GM23248 (cell line): ENCODE results near the gene THSD7A. TPM values are rescaled to one million over a fixed set of nuclear protein-coding genes. Genes with fewer than 3 reads are reported as not detected.

Experiments used
- DNase-seq: peaks from one replicate; pipeline ENCODE4 v3.0.0-alpha.2; 2015
- H2AFZ ChIP-seq: fragments of 200-600 bp; sonication (generic); 2 replicates; pipeline ENCODE4 v1.6.1; 2016; ENCODE audit warnings: antibody characterized with exemption
- H3F3A ChIP-seq: fragments of 200-600 bp; sonication (generic); 2 replicates; pipeline ENCODE4 v1.6.1; 2016; ENCODE audit warnings: mild to moderate bottlenecking, antibody characterized with exemption, mixed run types; ENCODE audit not compliant: insufficient read depth
- H3K27ac ChIP-seq: fragments of 200-600 bp; sonication (generic); 2 replicates; pipeline ENCODE4 v1.5.1; 2016; ENCODE audit warnings: mild to moderate bottlenecking
- H3K27me3 ChIP-seq: fragments of 200-600 bp; sonication (generic); replicated peaks from 2 replicates; pipeline ENCODE4 v1.6.1; 2016; ENCODE audit warnings: mild to moderate bottlenecking; ENCODE audit not compliant: insufficient read depth
- H3K36me3 ChIP-seq: fragments of 200-600 bp; sonication (generic); 2 replicates; pipeline ENCODE4 v1.6.1; 2016; ENCODE audit warnings: low read depth, mild to moderate bottlenecking
- H3K4me1 ChIP-seq: fragments of 200-600 bp; sonication (generic); 2 replicates; pipeline ENCODE4 v1.6.1; 2016; ENCODE audit warnings: mild to moderate bottlenecking; ENCODE audit not compliant: insufficient read depth
- H3K4me2 ChIP-seq: fragments of 200-600 bp; sonication (generic); one replicate; pipeline ENCODE4 v1.6.1; 2016; ENCODE audit warnings: mild to moderate bottlenecking; ENCODE audit not compliant: unreplicated experiment
- H3K4me3 ChIP-seq: fragments of 200-600 bp; sonication (generic); 2 replicates; pipeline ENCODE4 v1.5.1; 2016; ENCODE audit warnings: mild to moderate bottlenecking
- H3K79me2 ChIP-seq: fragments of 200-600 bp; sonication (generic); 2 replicates; pipeline ENCODE4 v1.6.1; 2016; ENCODE audit warnings: mild to moderate bottlenecking; ENCODE audit not compliant: insufficient read depth
- H3K9ac ChIP-seq: fragments of 200-600 bp; sonication (generic); 2 replicates; pipeline ENCODE4 v1.6.1; 2016; ENCODE audit warnings: mild to moderate bottlenecking
- H3K9me2 ChIP-seq: fragments of 200-600 bp; sonication (generic); 2 replicates; pipeline ENCODE4 v1.6.1; 2016; ENCODE audit warnings: mixed run types, mild to moderate bottlenecking, moderate library complexity; ENCODE audit not compliant: insufficient read depth
- H3K9me3 ChIP-seq: fragments of 200-600 bp; sonication (generic); one replicate; pipeline ENCODE4 v1.6.1; 2017; ENCODE audit warnings: low read depth
- H4K20me1 ChIP-seq: fragments of 200-600 bp; sonication (generic); 2 replicates; pipeline ENCODE4 v1.6.0; 2016; ENCODE audit not compliant: insufficient read depth
- EZH2 ChIP-seq: fragments of 200-600 bp; sonication (generic); IDR thresholded peaks from 2 replicates; pipeline ENCODE4 v1.6.1; 2018; ENCODE audit warnings: antibody characterized with exemption, mild to moderate bottlenecking; ENCODE audit not compliant: insufficient read depth, poor library complexity, severe bottlenecking
- EZH2phosphoT487 ChIP-seq: fragments of 200-600 bp; sonication (generic); IDR thresholded peaks from 2 replicates; pipeline ENCODE4 v1.6.1; 2018; ENCODE audit warnings: antibody characterized with exemption, moderate library complexity, mild to moderate bottlenecking, low read depth; ENCODE audit not compliant: insufficient read depth
- WGBS, 2 experiments: methylation state at CpG; one replicate each; pipeline ENCODE4 v1.1.6; 2015 to 2017; ENCODE audit warnings: low lambda C conversion rate in 2 of 2, low coverage in 1 of 2; ENCODE audit errors: missing lambda C conversion rate in 2 of 2; 5-methylcytosine and 5-hydroxymethylcytosine counted together
- in situ Hi-C: fragments of 300-500 bp; cut with MboI; formaldehyde crosslinking; loops from 2 replicates; pipeline ENCODE4 v1.15.0; 2020
- polyA plus RNA-seq: library from polyadenylated mRNA; unstranded; fragments of >200 nt; fragmentation: Nextera tagmentation; extraction: Ambion mirVana; gene quantifications from 2 replicates; pipeline ENCODE4 v1.2.1, GENCODE V29; 2016
- total RNA-seq: library from RNA; depleted of rRNA; stranded (reverse); fragments of >200 nt; shearing (Covaris generic); gene quantifications from 2 replicates; pipeline ENCODE4 v1.2.3, GENCODE V29; 2014

The THSD7A gene
- total and polyA plus RNA-seq, 2 experiments from 2014 or later = not detected

- 8% methylated on average over 3 of the region's 3 CpGs for whole genome bisulfite sequencing, 2 experiments
- Histone ChIP-seq H3K4me3 (no peak overlapping the region), H3K4me2 (no peak overlapping the region), H4K20me1 (no peaks in the 10 kb centered on the region), H3K36me3 (no peaks in the 10 kb centered on the region), H3K9me3 (no peaks in the 10 kb centered on the region), H2AFZ (no peak overlapping the region), H3K9ac (no peak overlapping the region), H3K27me3 (no peaks in the 10 kb centered on the region; the same call in 1 of the 2 replicates), H3K27ac (no peak overlapping the region), H3K79me2 (no peaks in the 10 kb centered on the region), H3F3A (no peaks in the 10 kb centered on the region), H3K9me2 (no peaks in the 10 kb centered on the region), H3K4me1 (no peaks in the 10 kb centered on the region)
- in situ Hi-C loops = no loop called here
- no peak for DNase-seq
- TF ChIP-seq EZH2phosphoT487 (no peak), EZH2 (no peak)
Measured at GRCh38 chr7:11567571-11567970, 264.4 kb downstream of the THSD7A start.

DNA sequence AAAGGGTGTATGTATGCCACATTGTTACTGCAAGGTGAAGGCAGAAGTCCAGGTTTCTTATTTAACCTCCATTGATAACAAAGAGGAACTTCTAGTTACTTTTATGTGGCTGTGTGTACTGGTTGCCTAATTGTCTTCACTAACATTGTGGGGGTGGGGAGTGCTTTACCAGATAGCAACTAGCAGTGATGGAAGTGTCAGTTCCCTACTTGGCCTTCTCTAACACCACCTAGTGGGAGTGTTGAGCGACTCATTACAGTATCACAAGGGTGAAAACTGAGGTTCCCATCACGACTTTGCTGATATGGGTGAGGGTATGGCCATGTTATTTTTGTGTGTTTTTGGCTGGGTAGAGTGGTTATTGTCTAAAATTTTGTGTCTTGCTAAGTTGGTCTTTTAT is 274.4 kb downstream of the THSD7A start:
- peak; percentile 21 for DNase-seq

GRCh38 chr7:11552676-11553296 is 279.2 kb downstream of the THSD7A start:
- no peaks in the 10 kb centered on the region for H4K20me1 ChIP-seq
- H3F3A ChIP-seq = 0 out of 2 replicates have a peak, but pooled peaks cover 12% of the 10 kb centered on the region
- no peak overlapping the region for H3K27ac ChIP-seq
- no peak overlapping the region for H3K4me3 ChIP-seq
- in situ Hi-C loops = no loop called here
- no peak for DNase-seq
- no peak overlapping the region for H3K4me2 ChIP-seq
- no peaks in the 10 kb centered on the region for H3K79me2 ChIP-seq
- no peaks in the 10 kb centered on the region for H3K4me1 ChIP-seq
- H3K9me3 ChIP-seq = no peaks in the 10 kb centered on the region
- no peaks in the 10 kb centered on the region for H3K36me3 ChIP-seq
- no peaks in the 10 kb centered on the region for H3K27me3 ChIP-seq
- no peaks in the 10 kb centered on the region for H3K9me2 ChIP-seq
- 83 to 85% methylated on average over 6 of the region's 6 CpGs for WGBS, 2 experiments
- TF ChIP-seq EZH2 (no peak), EZH2phosphoT487 (no peak)
- H2AFZ ChIP-seq = no peak overlapping the region
- H3K9ac ChIP-seq = no peak overlapping the region

More for the DNA sequence above, 274.4 kb downstream of the THSD7A start:
- in situ Hi-C loops = no loop called here
- Histone ChIP-seq H3K4me1 (no peaks in the 10 kb centered on the region), H3K36me3 (no peaks in the 10 kb centered on the region), H4K20me1 (no peaks in the 10 kb centered on the region), H3K4me3 (no peak overlapping the region), H3F3A (no peaks in the 10 kb centered on the region), H3K27ac (no peak overlapping the region), H2AFZ (no peak overlapping the region), H3K4me2 (no peak overlapping the region), H3K9ac (no peak overlapping the region), H3K27me3 (no peaks in the 10 kb centered on the region), H3K9me2 (no peaks in the 10 kb centered on the region), H3K79me2 (no peaks in the 10 kb centered on the region), H3K9me3 (no peaks in the 10 kb centered on the region)
- WGBS, 2 experiments = 54 to 56% methylated on average over 2 of the region's 2 CpGs
- TF ChIP-seq EZH2phosphoT487 (no peak), EZH2 (no peak)

DNA sequence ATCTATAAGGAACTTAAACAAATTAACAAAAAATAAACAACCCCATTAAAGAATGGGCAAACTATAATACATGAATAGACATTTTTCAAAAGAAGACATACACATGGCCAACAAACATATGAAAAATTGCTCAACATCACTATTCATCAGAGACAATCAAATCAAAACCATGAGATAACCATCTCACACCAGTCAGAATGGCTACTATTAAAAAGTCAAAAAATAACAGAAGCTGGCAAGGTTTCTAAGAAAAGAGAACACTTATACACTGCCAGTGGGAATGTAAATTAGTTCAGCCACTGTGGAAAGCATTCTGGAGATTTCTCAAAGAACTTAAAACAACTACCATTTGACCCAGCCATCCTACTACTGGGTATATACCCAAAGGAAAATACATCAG is 280.5 kb downstream of the THSD7A start:
- Histone ChIP-seq H4K20me1 (no peaks in the 10 kb centered on the region), H3F3A (0 out of 2 replicates have a peak, but pooled peaks cover 12% of the 10 kb centered on the region), H3K27ac (no peak overlapping the region), H2AFZ (no peak overlapping the region), H3K9me3 (no peaks in the 10 kb centered on the region), H3K9ac (no peak overlapping the region), H3K27me3 (no peaks in the 10 kb centered on the region), H3K4me2 (no peak overlapping the region), H3K9me2 (no peaks in the 10 kb centered on the region), H3K79me2 (no peaks in the 10 kb centered on the region), H3K4me3 (no peak overlapping the region), H3K4me1 (no peaks in the 10 kb centered on the region), H3K36me3 (no peaks in the 10 kb centered on the region)
- TF ChIP-seq EZH2phosphoT487 = no peak
- TF ChIP-seq EZH2 = no peak
- in situ Hi-C loops = no loop called here
- DNase-seq = no peak

DNA sequence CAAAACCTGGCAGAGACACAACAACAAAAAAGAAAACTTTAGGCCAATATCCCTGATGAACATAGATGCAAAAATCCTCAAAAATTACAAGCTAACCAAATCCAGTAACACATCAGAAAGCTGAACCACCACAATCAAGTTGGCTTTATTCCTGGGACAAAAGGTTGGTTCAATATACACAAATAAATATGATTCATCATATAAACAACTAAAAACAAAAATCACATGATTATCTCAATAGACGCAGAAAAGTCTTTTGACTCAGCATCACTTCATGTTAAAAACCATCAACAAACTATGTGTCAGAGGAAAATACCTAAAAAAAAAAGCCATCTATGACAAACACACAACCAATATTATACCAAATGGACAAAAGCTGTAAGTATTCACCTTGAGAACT is 283.5 kb downstream of the THSD7A start:
- WGBS, 2 experiments = 3 to 5% methylated on average over 1 of the region's 1 CpG

More for the DNA sequence above, 283.5 kb downstream of the THSD7A start:
- Histone ChIP-seq H3K9me3 (no peaks in the 10 kb centered on the region), H3K79me2 (no peaks in the 10 kb centered on the region), H2AFZ (no peak overlapping the region), H3K27me3 (no peaks in the 10 kb centered on the region), H3K4me3 (no peak overlapping the region), H3K36me3 (no peaks in the 10 kb centered on the region), H3K27ac (no peak overlapping the region), H3F3A (0 out of 2 replicates have a peak, but pooled peaks cover 12% of the 10 kb centered on the region), H3K4me2 (no peak overlapping the region), H3K9me2 (no peaks in the 10 kb centered on the region), H3K4me1 (no peaks in the 10 kb centered on the region), H4K20me1 (no peaks in the 10 kb centered on the region), H3K9ac (no peak overlapping the region)
- TF ChIP-seq EZH2phosphoT487 (no peak), EZH2 (no peak)
- in situ Hi-C loops = no loop called here
- peak; percentile 53 for DNase-seq
